Uterus (tissue), 2 donors: ENCODE results near the gene DNAAF2.

Experiments
- CTCF ChIP-seq, 4 experiments: fragments of 200-600 bp in 2 of 4; fragments of 450-650 bp in 2 of 4; sonication (generic) in 2 of 4; IDR thresholded peaks; one replicate each; pipeline ENCODE4 v1.5.1; 2016 to 2019; ENCODE audit warnings: antibody characterized with exemption in 4 of 4, mild to moderate bottlenecking in 2 of 4, moderate library complexity in 1 of 4
- POLR2A ChIP-seq, 2 donors: fragments of 450-650 bp; IDR thresholded peaks; one replicate each; pipeline ENCODE4 v1.6.1; 2016; ENCODE audit warnings: antibody characterized with exemption in 2 of 2, mild to moderate bottlenecking in 1 of 2, moderate library complexity in 1 of 2

DNA sequence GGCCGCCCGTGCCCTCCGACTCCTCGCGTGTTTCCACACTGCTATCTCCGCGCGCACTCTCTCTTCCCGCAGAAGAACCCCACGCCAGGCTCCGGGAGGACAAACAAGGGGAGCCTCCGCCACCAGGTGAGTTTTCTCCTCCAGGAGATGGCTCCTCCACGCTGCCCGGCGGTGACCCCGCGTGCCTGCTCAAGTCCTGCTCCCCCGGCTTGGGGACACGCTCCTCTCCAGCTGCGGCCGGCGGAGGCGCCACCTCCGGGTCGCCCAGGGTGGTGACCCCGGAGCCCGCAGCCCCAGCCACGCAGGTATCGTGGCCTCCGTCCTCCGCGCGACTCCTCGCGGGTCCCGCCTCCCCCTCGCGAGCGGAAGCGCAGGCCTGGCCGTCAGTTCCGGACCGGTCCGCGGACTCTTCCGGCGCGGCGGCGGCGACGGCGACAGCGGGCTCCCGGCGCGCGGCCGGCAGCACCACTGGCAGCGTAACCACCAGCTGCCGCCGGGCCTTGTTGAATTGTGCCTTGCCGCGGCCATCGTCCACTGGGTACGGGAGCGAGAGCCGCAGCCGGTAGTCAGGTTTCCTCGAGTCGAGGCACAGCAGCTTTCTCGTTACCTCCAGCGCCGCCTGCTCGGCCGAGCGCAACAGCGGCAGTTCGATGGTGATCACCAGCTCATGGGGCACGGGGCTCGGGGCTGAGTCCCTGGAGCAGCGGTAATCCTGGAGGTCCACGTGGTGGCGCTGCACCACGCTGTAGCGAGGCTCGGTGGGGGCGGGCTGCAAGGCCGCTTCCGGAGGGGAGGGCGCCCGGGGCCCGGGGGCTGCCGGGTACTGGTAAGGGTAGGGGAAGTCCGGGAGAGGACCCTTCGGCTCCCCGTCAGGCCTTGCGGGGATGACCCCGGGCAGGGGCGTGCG lies 1.2 kb downstream of the DNAAF2 start:
- TF ChIP-seq CTCF (IDR thresholded peaks at IDR 0.05) (peak; percentile 81 to 88 (median 84)), POLR2A (IDR thresholded peaks at IDR 0.05) (peak; percentile 42 to 82)
